Measurements from ENCODE around the gene EXOC3.
"Not testable (repeated sequence)": the region's sequence is repeated elsewhere in the genome, so short reads cannot be mapped to it uniquely, and the experiment has no call there.

The EXOC3 gene

DNA sequence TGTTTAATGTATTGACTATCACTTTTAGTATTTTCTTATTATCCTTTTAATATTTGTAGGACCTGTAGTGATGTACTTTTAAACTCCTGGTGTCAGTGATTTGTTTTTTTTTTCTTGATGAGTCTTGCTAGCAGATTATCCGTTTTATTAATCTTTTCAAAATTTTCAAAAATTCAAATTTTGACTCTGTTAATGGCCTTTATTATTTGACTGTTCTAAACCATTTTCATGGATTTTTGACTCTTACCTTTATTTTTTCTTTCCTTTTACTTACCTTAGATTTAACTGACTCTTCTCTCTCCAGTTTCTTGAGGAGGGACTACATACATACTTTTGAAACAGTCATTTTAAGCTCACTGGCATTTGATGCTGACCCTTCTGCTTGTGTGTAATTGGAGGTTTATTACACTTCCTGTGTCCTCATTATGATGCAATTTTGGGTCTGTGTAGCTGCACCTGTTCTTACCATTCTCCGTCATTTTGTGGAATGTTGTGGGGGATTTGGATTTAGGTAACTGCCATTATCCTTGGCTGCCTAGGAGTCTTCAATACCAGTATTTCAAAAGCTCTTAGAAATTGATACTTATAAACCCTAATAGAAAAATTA, 32.0 kb upstream of the EXOC3 start:
- no peaks in the 10 kb centered on the region for H3K27me3 ChIP-seq (ENCODE audit: low read depth, low read length)
- H3K9me3 ChIP-seq (ENCODE audit: control insufficient read depth in 1 of 2, low read length in 2 of 2): no peaks in the 10 kb centered on the region
- H3K4me3 ChIP-seq (ENCODE audit: low read depth in 1 of 2, low read length in 2 of 2): no peak overlapping the region

DNA sequence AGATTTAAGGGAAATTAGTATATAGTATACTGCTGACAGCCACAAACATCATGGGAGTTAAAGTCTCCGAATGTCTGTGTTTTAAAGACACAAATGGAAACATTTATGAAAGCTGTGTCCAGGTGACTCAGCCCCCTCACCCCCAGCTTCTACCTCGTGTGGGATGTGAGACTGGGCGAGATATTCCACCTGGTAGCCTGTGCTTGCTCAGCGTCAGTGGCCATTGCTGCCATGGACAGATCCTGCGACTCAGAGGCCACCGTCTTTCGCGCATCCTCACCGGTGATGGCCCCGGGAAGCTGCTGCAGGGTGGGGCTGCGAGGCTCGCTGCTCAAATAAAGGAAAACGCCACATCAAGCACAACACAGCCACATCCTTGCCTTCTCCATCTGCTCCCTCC, 31.2 kb upstream of the EXOC3 start:
- H3K4me1 ChIP-seq (ENCODE audit: control insufficient read depth in 1 of 2, insufficient read depth in 2 of 2, low read length in 2 of 2): no peaks in the 10 kb centered on the region
- H3K36me3 ChIP-seq (ENCODE audit: control insufficient read depth in 1 of 2, insufficient read depth in 2 of 2, low read length in 2 of 2): no peaks in the 10 kb centered on the region
- H3K9me3 ChIP-seq (ENCODE audit: control insufficient read depth in 1 of 2, low read length in 2 of 2): no peaks in the 10 kb centered on the region
- no peak overlapping the region for H3K4me3 ChIP-seq (ENCODE audit: low read depth in 1 of 2, low read length in 2 of 2)
- no peaks in the 10 kb centered on the region for H3K27me3 ChIP-seq (ENCODE audit: low read depth, low read length)
- H3K27ac ChIP-seq (ENCODE audit: low read length): no peak overlapping the region

More for the DNA sequence above, 32.0 kb upstream of the EXOC3 start:
- Histone ChIP-seq H3K4me1 (ENCODE audit: control insufficient read depth in 1 of 2, insufficient read depth in 2 of 2, low read length in 2 of 2) (no peaks in the 10 kb centered on the region), H3K36me3 (ENCODE audit: control insufficient read depth in 1 of 2, insufficient read depth in 2 of 2, low read length in 2 of 2) (no peaks in the 10 kb centered on the region), H3K27ac (ENCODE audit: low read length) (no peak overlapping the region)

DNA sequence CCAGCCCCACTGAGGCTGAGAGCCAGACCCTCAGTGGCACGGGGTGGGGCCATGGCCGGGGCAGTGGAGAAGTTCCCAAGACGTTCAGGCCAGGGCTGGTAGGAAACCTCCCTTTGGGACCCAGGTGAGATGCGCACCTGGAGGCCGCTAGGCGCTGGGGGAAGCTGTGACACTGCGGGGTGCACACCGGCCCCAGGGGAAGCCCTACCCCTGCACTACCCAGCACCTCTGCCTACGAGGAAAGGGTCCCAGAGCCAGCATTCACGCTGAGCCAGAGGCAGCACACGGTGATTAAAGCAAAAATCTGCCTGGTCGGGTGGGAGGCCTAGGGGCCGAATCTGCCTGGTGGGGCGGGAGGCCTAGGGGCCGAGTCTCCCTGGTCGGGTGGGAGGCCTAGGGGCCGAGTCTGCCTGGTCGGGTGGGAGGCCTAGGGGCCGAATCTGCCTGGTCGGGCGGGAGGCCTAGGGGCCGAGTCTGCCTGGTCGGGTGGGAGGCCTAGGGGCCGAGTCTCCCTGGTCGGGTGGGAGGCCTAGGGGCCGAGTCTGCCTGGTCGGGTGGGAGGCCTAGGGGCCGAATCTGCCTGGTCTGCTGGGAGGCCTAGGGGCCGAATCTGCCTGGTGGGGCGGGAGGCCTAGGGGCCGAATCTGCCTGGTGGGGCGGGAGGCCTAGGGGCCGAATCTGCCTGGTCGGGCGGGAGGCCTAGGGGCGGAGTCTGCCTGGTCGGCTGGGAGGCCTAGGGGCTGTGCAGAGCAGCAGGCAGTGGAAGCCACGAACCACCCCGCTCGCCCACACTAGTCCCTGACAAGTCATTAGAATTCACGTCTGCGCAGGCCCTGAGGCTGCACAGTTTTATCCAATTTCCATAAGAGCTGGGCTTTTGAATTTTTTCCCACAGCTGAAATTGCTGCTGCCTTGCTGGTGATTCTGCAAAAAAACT, 27.7 kb upstream of the EXOC3 start:
- not testable (repeated sequence) for H3K27me3 ChIP-seq (ENCODE audit: low read depth, low read length); H3K4me1 ChIP-seq (ENCODE audit: control insufficient read depth in 1 of 2, insufficient read depth in 2 of 2, low read length in 2 of 2); H3K27ac ChIP-seq (ENCODE audit: low read length); H3K4me3 ChIP-seq (ENCODE audit: low read depth in 1 of 2, low read length in 2 of 2); H3K36me3 ChIP-seq (ENCODE audit: control insufficient read depth in 1 of 2, insufficient read depth in 2 of 2, low read length in 2 of 2); H3K9me3 ChIP-seq (ENCODE audit: control insufficient read depth in 1 of 2, low read length in 2 of 2)

DNA sequence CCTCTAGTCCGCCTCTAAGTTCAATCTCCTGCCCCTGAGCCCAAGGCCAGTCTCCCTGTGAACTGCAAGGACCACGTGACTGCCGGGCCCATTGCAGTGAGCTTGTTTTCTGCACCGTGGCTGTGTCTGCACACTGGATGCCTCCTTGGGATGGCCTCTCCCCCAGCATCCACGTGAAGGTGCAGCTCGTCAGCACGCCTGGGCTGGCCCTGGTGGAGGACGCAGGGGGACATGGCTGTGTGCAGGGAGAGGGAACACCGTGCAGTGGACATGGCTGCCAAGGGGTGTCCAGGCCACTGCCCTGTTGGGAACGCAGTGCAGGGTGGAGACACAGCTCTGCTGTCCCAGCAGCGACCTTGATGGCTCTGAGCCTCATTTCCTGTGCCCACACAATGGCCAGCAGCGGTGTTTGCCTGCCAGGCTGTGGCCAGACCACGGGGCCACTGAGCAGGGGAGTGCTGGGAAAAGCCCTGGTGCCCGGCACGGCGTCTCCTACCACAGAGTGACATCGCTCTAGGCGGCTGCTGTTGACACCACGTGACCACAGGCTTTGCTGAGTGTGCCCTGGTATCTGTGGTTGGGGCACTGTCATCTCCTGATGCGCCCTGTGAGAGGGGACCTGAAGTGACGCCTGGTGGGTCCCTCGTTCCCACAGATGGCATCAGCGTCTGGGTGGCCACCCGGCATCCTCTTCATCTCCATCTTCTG, 26.9 kb upstream of the EXOC3 start:
- H3K9me3 ChIP-seq (ENCODE audit: control insufficient read depth in 1 of 2, low read length in 2 of 2): no peaks in the 10 kb centered on the region
- no peaks in the 10 kb centered on the region for H3K4me1 ChIP-seq (ENCODE audit: control insufficient read depth in 1 of 2, insufficient read depth in 2 of 2, low read length in 2 of 2)
- H3K27ac ChIP-seq (ENCODE audit: low read length): no peak overlapping the region
- no peak overlapping the region for H3K4me3 ChIP-seq (ENCODE audit: low read depth in 1 of 2, low read length in 2 of 2)
- no peaks in the 10 kb centered on the region for H3K27me3 ChIP-seq (ENCODE audit: low read depth, low read length)
- no peaks in the 10 kb centered on the region for H3K36me3 ChIP-seq (ENCODE audit: control insufficient read depth in 1 of 2, insufficient read depth in 2 of 2, low read length in 2 of 2)

DNA sequence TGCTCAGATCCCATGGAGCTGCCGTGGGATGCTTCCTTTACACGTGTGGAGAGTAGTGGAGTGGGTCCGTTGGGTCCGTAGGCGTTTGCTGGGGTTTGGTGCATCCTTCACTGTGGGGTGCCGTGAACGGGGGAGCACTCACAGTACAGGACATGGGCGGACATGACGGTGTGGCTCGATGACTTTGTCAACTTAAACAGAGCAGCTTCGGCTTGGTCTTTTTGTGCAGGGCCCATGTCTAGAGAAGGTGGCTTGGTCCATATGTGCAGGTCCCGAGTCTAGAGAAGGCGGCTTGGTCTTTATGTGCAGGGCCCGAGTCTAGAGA, 26.4 kb upstream of the EXOC3 start:
- Histone ChIP-seq H3K4me3 (ENCODE audit: low read depth in 1 of 2, low read length in 2 of 2) (no peak overlapping the region), H3K4me1 (ENCODE audit: control insufficient read depth in 1 of 2, insufficient read depth in 2 of 2, low read length in 2 of 2) (no peaks in the 10 kb centered on the region)

DNA sequence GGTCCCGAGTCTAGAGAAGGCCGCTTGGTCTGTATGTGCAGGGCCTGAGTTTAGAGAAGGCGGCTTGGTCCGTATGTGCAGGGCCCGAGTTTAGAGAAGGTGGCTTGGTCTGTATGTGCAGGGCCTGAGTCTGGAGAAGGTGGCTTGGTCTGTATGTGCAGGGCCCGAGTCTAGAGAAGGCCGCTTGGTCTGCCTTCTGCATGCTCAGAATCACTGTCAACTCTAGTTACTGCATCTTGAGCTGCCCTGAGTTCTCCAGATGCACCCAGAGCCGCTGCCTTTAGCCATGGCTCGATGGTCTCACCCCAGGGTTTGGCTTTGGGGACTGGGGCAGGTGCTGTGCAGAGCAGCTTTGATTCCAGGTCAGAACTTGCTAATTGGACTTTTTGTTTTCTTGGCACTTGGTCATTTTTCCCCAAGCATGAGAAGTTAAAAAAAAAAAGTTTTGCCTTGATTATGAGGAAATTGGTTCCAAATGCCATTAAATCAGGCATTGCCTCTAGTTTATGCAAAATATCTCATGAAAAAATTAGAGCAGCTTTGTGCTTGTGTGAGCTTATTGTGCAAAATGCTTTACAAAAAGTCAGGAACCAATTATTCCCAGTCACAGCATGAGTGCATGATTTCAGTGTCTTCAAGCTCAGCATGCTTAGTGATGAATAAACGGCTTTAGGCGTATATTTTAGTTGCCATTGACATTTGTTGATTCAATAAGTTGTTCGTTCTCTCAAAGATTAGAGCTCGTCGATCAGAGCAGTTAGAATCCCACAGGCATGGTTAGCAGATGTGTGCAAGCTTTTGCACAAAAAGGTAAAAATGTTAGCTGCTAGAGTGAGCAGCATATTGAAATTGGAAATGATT, 25.4 kb upstream of the EXOC3 start:
- Histone ChIP-seq H3K27me3 (ENCODE audit: low read depth, low read length) (no peaks in the 10 kb centered on the region), H3K4me3 (ENCODE audit: low read depth in 1 of 2, low read length in 2 of 2) (no peak overlapping the region), H3K4me1 (ENCODE audit: control insufficient read depth in 1 of 2, insufficient read depth in 2 of 2, low read length in 2 of 2) (no peaks in the 10 kb centered on the region), H3K9me3 (ENCODE audit: control insufficient read depth in 1 of 2, low read length in 2 of 2) (no peaks in the 10 kb centered on the region), H3K36me3 (ENCODE audit: control insufficient read depth in 1 of 2, insufficient read depth in 2 of 2, low read length in 2 of 2) (no peaks in the 10 kb centered on the region), H3K27ac (ENCODE audit: low read length) (no peak overlapping the region)

More for the DNA sequence above, 26.4 kb upstream of the EXOC3 start:
- Histone ChIP-seq H3K9me3 (ENCODE audit: control insufficient read depth in 1 of 2, low read length in 2 of 2) (no peaks in the 10 kb centered on the region), H3K27ac (ENCODE audit: low read length) (no peak overlapping the region), H3K36me3 (ENCODE audit: control insufficient read depth in 1 of 2, insufficient read depth in 2 of 2, low read length in 2 of 2) (no peaks in the 10 kb centered on the region), H3K27me3 (ENCODE audit: low read depth, low read length) (no peaks in the 10 kb centered on the region)

DNA sequence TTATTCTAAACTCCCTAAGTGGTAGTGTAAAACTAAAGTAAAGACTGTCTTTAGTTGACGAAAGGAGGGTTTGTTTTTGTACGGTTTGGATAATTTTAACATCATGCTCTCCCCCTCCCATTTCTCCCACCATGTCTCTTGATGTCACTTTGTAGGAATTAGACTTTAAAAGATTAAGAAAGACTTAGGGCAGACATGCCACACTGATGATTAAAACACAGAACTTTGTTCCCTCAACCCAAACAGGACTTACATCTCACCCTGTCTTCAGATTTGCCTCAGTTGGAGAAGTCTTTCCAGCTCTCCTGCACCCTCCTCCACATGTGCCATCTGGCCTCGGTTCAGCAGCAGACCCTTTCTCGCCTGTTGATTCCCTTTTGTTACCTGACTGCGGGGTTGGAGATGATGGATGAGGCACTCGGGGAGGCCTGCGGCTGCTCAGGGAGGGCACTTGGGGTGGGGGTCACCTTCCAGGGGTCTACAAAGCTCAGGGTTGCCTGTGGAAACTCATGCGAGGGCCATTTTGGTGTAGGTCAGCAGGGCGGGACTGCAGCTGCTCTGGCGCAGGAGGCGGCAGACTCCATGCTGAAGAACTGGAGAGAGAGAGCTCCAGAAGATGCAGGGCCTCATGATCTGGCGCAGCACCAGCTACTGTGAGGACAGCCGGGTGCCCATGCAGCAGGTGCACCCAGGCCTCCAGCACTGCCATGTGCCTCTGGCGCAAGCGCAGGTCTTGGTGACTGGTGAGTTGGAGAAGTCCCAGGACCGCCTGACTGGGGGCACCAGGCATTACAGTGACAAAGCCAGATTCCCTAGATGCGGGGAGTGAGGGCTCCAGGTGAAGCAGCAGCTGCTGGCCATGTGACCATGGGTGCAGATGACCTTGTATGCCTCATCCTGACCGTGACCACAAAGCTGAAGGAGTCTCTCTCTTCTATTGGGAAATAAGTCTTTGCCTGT, 24.5 kb upstream of the EXOC3 start:
- H3K27me3 ChIP-seq (ENCODE audit: low read depth, low read length): no peaks in the 10 kb centered on the region
- H3K27ac ChIP-seq (ENCODE audit: low read length): no peak overlapping the region
- H3K4me3 ChIP-seq (ENCODE audit: low read depth in 1 of 2, low read length in 2 of 2): no peak overlapping the region
- H3K4me1 ChIP-seq (ENCODE audit: control insufficient read depth in 1 of 2, insufficient read depth in 2 of 2, low read length in 2 of 2): no peaks in the 10 kb centered on the region
- H3K9me3 ChIP-seq (ENCODE audit: control insufficient read depth in 1 of 2, low read length in 2 of 2): no peaks in the 10 kb centered on the region
- no peaks in the 10 kb centered on the region for H3K36me3 ChIP-seq (ENCODE audit: control insufficient read depth in 1 of 2, insufficient read depth in 2 of 2, low read length in 2 of 2)

DNA sequence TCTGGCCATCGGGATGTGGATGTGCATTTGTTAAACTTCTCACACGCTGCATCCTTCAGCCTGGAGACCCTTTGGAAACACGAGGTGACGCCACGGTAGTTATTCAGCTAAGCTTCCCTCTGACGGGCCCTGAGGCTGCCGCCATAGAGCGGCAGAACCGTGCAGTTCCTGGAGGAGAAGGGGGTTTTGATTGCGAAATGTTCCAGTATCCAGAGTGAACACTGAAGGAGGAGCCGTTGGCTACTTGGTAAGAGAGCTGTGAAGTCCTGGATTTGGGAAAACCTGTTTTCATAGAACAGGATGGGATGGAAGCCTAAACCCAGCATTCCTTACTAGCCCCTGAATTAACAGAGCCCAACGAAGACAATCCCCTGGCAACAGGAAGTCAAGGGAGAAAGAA, 23.0 kb upstream of the EXOC3 start:
- Histone ChIP-seq H3K4me1 (ENCODE audit: control insufficient read depth in 1 of 2, insufficient read depth in 2 of 2, low read length in 2 of 2) (no peaks in the 10 kb centered on the region), H3K36me3 (ENCODE audit: control insufficient read depth in 1 of 2, insufficient read depth in 2 of 2, low read length in 2 of 2) (no peaks in the 10 kb centered on the region), H3K9me3 (ENCODE audit: control insufficient read depth in 1 of 2, low read length in 2 of 2) (no peaks in the 10 kb centered on the region), H3K27ac (ENCODE audit: low read length) (no peak overlapping the region), H3K4me3 (ENCODE audit: low read depth in 1 of 2, low read length in 2 of 2) (no peak overlapping the region), H3K27me3 (ENCODE audit: low read depth, low read length) (no peaks in the 10 kb centered on the region)

DNA sequence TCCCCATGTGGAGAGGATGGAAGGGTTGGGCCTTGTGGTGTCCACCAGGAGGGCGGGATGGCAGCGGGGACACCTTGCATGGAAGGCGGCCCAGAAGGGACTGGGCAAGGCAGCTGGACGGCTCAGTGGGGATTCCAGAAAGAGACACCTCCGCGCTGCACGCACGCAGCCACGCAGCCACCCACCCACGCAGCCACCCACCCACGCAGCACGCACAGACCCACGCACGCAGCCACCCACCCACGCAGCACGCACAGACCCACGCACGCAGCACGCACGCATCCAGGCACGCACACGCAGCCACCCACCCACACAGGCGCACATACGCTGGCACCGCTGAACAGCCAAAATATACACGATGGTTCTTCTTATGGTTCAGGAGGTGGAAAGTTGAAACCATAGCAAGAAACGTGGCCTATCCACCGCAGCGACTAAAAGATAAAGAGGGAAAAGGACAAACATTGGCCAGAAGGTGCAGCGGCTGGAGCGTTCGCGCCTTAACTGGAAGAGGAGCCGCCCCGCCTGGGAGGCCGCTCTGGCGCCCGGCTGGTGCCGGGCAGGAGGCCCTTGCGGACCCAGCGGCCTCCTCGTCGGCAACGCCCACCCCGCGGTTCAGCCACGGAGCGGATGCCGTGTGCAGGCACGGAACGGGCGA, 22.2 kb upstream of the EXOC3 start:
- H3K27ac ChIP-seq (ENCODE audit: low read length): no peak overlapping the region
- H3K36me3 ChIP-seq (ENCODE audit: control insufficient read depth in 1 of 2, insufficient read depth in 2 of 2, low read length in 2 of 2): no peaks in the 10 kb centered on the region
- no peaks in the 10 kb centered on the region for H3K4me1 ChIP-seq (ENCODE audit: control insufficient read depth in 1 of 2, insufficient read depth in 2 of 2, low read length in 2 of 2)
- no peaks in the 10 kb centered on the region for H3K9me3 ChIP-seq (ENCODE audit: control insufficient read depth in 1 of 2, low read length in 2 of 2)
- H3K27me3 ChIP-seq (ENCODE audit: low read depth, low read length): no peaks in the 10 kb centered on the region
- no peak overlapping the region for H3K4me3 ChIP-seq (ENCODE audit: low read depth in 1 of 2, low read length in 2 of 2)

DNA sequence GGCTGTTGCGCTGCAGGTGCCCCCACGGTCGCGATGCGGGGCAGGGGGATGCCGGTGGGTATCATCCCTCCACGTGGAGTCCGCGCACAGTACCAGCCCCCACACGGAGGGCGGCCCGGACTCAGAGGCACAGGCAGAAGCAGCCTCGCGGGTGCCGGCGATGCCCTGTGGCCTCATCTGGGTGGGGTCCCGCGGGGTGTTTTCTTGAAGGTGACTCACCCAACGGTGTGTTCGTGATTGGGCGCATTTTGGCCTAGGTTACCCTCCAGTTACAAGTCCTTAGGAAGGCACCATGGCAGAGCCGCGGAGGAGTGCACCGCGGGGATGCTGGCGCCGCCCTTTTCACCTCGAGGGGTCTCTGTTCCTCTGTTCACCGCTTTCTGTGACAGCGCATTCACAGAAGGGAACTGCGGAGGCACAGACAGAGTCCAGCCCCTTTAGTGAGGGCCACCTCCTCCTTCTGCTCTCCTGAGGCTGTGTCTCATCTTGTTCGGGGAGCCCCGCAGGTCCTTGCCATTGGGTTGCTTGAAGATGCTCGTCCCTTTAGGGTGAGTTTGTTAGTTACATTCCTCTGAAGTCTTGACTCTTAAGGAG, 21.6 kb upstream of the EXOC3 start:
- H3K4me1 ChIP-seq (ENCODE audit: control insufficient read depth in 1 of 2, insufficient read depth in 2 of 2, low read length in 2 of 2): no peaks in the 10 kb centered on the region
- no peaks in the 10 kb centered on the region for H3K27me3 ChIP-seq (ENCODE audit: low read depth, low read length)
- no peak overlapping the region for H3K4me3 ChIP-seq (ENCODE audit: low read depth in 1 of 2, low read length in 2 of 2)
- H3K36me3 ChIP-seq (ENCODE audit: control insufficient read depth in 1 of 2, insufficient read depth in 2 of 2, low read length in 2 of 2): no peaks in the 10 kb centered on the region
- no peaks in the 10 kb centered on the region for H3K9me3 ChIP-seq (ENCODE audit: control insufficient read depth in 1 of 2, low read length in 2 of 2)
- H3K27ac ChIP-seq (ENCODE audit: low read length): no peak overlapping the region

Measured in muscle layer of duodenum (tissue), 2 donors.